Measurements from ENCODE around the gene PTPN21. TPM values are rescaled to one million over a fixed set of nuclear protein-coding genes. Genes with fewer than 3 reads are reported as not detected.

PTPN21 gene
- total RNA-seq, 1 donor from 2014 or later = 12.5 TPM

- Histone ChIP-seq H3K27me3 (ENCODE audit: control insufficient read depth, insufficient read depth, low read length) (no peaks in the 10 kb centered on the region), H3K4me3 (ENCODE audit: low read depth, low read length) (peak overlapping the region; percentile 96), H3K36me3 (ENCODE audit: control insufficient read depth, insufficient read depth, low read length) (no peaks in the 10 kb centered on the region)
- DNase-seq (ENCODE audit: low read depth) = no peak
- TF ChIP-seq CTCF (IDR thresholded peaks at IDR 0.05; ENCODE audit: insufficient read depth, low read length, poor library complexity, severe bottlenecking) = no peak
These were observed 7.7 kb upstream of the PTPN21 start for GRCh38 chr14:88562532-88562830.

GRCh38 chr14:88559852-88560251, 5.0 kb upstream of the PTPN21 start:
- DNase-seq (ENCODE audit: low read depth) = no peak
- TF ChIP-seq CTCF (IDR thresholded peaks at IDR 0.05; ENCODE audit: insufficient read depth, low read length, poor library complexity, severe bottlenecking) = peak; percentile 19
- no peaks in the 10 kb centered on the region for H3K27me3 ChIP-seq (ENCODE audit: control insufficient read depth, insufficient read depth, low read length)
- H3K36me3 ChIP-seq (ENCODE audit: control insufficient read depth, insufficient read depth, low read length) = no peaks in the 10 kb centered on the region
- no peak overlapping the region for H3K4me3 ChIP-seq (ENCODE audit: low read depth, low read length)

GRCh38 chr14:88556581-88556980, 1.8 kb upstream of the PTPN21 start:
- DNase-seq (ENCODE audit: low read depth) = no peak
- no peak for TF ChIP-seq CTCF (IDR thresholded peaks at IDR 0.05; ENCODE audit: insufficient read depth, low read length, poor library complexity, severe bottlenecking)
- Histone ChIP-seq H3K36me3 (ENCODE audit: control insufficient read depth, insufficient read depth, low read length) (no peaks in the 10 kb centered on the region), H3K4me3 (ENCODE audit: low read depth, low read length) (no peak overlapping the region), H3K27me3 (ENCODE audit: control insufficient read depth, insufficient read depth, low read length) (no peaks in the 10 kb centered on the region)

- Histone ChIP-seq H3K27me3 (ENCODE audit: control insufficient read depth, insufficient read depth, low read length) (no peaks in the 10 kb centered on the region), H3K36me3 (ENCODE audit: control insufficient read depth, insufficient read depth, low read length) (no peaks in the 10 kb centered on the region), H3K4me3 (ENCODE audit: low read depth, low read length) (peak overlapping the region; percentile 66)
- TF ChIP-seq CTCF (IDR thresholded peaks at IDR 0.05; ENCODE audit: insufficient read depth, low read length, poor library complexity, severe bottlenecking) = no peak
- DNase-seq (ENCODE audit: low read depth) = no peak
These were observed 836 bp downstream of the PTPN21 start for GRCh38 chr14:88553886-88554456.

- H3K4me3 ChIP-seq (ENCODE audit: low read depth, low read length) = no peak overlapping the region
- no peak for TF ChIP-seq CTCF (IDR thresholded peaks at IDR 0.05; ENCODE audit: insufficient read depth, low read length, poor library complexity, severe bottlenecking)
- no peaks in the 10 kb centered on the region for H3K27me3 ChIP-seq (ENCODE audit: control insufficient read depth, insufficient read depth, low read length)
- no peaks in the 10 kb centered on the region for H3K36me3 ChIP-seq (ENCODE audit: control insufficient read depth, insufficient read depth, low read length)
- no peak for DNase-seq (ENCODE audit: low read depth)
These were observed 1.9 kb downstream of the PTPN21 start for GRCh38 chr14:88552876-88553275.

GRCh38 chr14:88551980-88552431, 2.8 kb downstream of the PTPN21 start:
- Histone ChIP-seq H3K4me3 (ENCODE audit: low read depth, low read length) (peak overlapping the region; percentile 60), H3K36me3 (ENCODE audit: control insufficient read depth, insufficient read depth, low read length) (peaks cover 3% of the 10 kb centered on the region), H3K27me3 (ENCODE audit: control insufficient read depth, insufficient read depth, low read length) (no peaks in the 10 kb centered on the region)
- no peak for DNase-seq (ENCODE audit: low read depth)
- no peak for TF ChIP-seq CTCF (IDR thresholded peaks at IDR 0.05; ENCODE audit: insufficient read depth, low read length, poor library complexity, severe bottlenecking)
